ENCODE data around the gene PLA2G2D. TPM values are rescaled to one million over a fixed set of nuclear protein-coding genes. Genes with fewer than 3 reads are reported as not detected.

The PLA2G2D gene
- total RNA-seq, 2 experiments from 2014 or later: not detected

DNA sequence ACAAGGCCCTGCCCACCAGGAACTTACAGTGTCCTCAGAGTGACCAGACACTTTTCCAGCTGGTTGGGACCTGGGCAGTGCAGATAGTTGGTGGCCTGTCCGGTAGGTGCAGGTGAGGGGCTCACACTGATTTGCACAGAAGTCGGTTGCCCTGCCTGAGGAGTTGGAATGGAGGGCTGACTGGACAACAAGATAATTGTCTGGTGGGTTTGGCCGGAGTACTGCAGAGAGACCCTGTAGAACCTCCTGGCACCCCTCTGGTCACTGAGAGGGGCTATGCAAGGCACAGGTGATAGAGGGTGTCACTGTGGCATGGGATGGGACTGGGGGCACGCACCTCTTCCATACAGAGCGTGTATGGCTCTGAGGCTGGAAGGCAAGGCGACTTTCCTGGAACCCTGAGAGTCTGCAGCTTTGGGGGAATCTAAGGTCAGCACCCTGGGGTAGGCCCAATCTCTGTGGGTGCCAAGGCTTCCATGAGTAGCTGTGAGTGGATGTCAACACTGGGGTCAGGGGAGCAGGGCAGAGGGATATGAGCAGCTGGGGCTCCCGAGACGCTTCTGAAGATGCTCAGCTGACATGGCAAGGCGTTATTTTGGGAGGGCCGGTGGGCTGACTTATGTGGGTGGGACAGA, 7.6 kb upstream of the PLA2G2D start:
- H3K4me1 Mint-ChIP-seq: no peaks in the 10 kb centered on the region
- CTCF ChIA-PET: interaction anchor here (0.5 kb wide), 1 partner anchor 422 kb away, joined by 3 read pairs; no protein-coding TSS in a partner anchor
- peaks cover 11% of the 10 kb centered on the region for H3K27me3 Mint-ChIP-seq
- H3K9me3 Mint-ChIP-seq (ENCODE audit: low read depth): peaks cover 3% of the 10 kb centered on the region
- ATAC-seq: no peak
- peaks cover 1% of the 10 kb centered on the region for H3K36me3 Mint-ChIP-seq (ENCODE audit: low read depth)
- no peak overlapping the region for H3K4me3 Mint-ChIP-seq
- intact Hi-C loops (cut with DNase I, micrococcal nuclease): no loop called here
- POLR2A ChIA-PET: no interaction called here
- DNase-seq: no peak
- H3K27ac Mint-ChIP-seq: no peak overlapping the region

DNA sequence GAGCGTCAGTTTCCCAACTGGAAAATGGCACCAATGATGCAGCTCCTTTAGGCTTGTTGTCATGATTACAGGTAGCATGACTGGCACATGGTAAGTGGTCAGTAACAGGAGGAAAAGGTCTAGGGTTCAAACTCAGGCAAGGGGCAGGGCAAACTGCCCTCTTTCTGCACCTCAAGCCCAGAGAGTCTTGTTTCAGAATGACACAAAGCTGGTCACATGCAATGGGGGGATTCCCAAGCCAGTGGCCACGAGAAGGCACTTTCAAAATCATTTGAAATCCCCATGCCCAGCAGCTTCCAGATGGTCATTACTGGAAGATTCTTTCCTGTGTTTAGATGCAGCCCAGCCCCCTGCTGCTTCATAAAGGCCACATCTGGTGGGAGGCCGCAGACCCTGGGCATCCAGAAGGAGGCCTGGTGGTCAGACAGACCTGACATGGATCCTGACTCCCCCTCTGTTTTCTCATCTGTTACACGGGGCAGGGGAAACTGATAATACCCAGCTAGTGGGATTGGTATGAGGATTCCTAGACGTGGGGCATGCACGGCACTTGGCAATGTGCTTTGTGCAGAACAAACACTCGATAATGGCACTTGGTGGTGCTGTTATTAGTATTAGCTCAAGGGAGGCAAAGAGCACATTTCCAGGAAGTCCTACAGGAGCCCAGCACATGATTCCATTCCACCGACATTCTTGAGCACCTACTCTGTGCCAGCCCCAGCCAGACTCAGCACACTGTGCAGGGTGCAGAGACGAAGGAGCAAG, 6.9 kb upstream of the PLA2G2D start:
- no peak for DNase-seq
- CTCF ChIA-PET: interaction anchor here (0.5 to 1.5 kb wide), 5 partner anchors 25 to 781 kb away, joined by 3 to 4 read pairs (median 3); no protein-coding TSS in a partner anchor
- Mint-ChIP-seq H3K36me3 (ENCODE audit: low read depth) (no peaks in the 10 kb centered on the region), H3K9me3 (ENCODE audit: low read depth) (peaks cover 3% of the 10 kb centered on the region), H3K4me3 (no peak overlapping the region), H3K27me3 (peaks cover 10% of the 10 kb centered on the region), H3K4me1 (no peaks in the 10 kb centered on the region), H3K27ac (no peak overlapping the region)
- ATAC-seq: no peak
- intact Hi-C loops (cut with DNase I, micrococcal nuclease): no loop called here
- POLR2A ChIA-PET: no interaction called here

DNA sequence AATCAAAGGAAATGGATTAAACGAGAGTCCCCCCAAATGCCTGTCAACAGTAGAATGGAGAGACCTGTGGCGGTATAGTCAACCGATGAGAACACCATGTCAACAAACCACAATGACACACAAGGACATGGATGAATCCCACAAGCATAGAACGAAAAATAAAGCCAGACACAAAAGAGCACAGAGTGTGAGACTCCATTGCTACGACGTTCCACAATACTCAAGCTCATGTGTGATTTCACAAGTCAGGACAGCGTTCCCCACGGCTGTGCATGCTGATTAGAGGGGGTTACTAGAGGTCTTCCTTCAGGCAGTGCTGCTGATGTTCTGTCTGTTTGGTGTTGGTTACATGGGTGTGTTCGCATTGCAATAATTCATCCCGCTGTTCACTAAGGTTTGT, 5.8 kb upstream of the PLA2G2D start:
- ATAC-seq (no peak), DNase-seq (no peak)
- peaks cover 3% of the 10 kb centered on the region for H3K9me3 Mint-ChIP-seq (ENCODE audit: low read depth)
- no peaks in the 10 kb centered on the region for H3K36me3 Mint-ChIP-seq (ENCODE audit: low read depth)
- no peak overlapping the region for H3K4me3 Mint-ChIP-seq
- POLR2A ChIA-PET: no interaction called here
- intact Hi-C loops (cut with DNase I, micrococcal nuclease): no loop called here
- H3K27me3 Mint-ChIP-seq: peaks cover 12% of the 10 kb centered on the region
- no peak overlapping the region for H3K27ac Mint-ChIP-seq
- no peaks in the 10 kb centered on the region for H3K4me1 Mint-ChIP-seq
- CTCF ChIA-PET: interaction anchor here (0.7 to 1.5 kb wide), 3 partner anchors 26 to 70 kb away, joined by 3 to 4 read pairs (median 3); no protein-coding TSS in a partner anchor

DNA sequence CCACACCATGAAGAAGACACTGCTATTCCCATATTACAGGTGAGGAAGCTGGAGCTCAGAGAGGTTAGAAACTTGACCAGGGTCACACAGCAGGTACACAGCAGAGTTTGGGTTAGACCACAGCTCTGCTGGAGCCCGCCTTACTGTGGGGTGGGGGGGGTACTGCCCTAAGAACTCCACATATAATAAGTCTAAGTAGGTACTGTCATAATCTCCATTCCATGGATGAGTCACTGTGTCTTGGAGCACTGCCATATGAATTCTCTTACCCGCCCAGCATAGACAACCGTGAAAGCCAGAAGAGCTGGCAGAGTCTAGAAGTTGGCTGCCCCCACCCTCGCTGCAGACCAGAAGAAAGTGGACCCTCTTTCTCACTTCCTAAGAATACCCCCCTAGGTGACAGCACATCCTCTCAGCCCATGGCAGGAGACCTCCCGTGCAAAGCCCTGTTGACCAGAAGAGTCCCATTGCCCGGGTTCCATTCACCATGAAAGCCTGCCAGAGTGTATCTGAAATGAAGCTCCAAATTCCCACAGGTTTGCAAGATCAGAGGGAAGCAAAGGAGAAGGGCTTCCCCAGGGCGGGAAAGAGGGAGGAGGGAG, 5.2 kb upstream of the PLA2G2D start:
- ATAC-seq (peak; percentile 81), DNase-seq (peak; percentile 34)
- H3K9me3 Mint-ChIP-seq (ENCODE audit: low read depth): no peaks in the 10 kb centered on the region
- intact Hi-C loops (cut with DNase I, micrococcal nuclease): no loop called here
- peaks cover 15% of the 10 kb centered on the region for H3K27me3 Mint-ChIP-seq
- H3K4me1 Mint-ChIP-seq: no peaks in the 10 kb centered on the region
- H3K4me3 Mint-ChIP-seq: no peak overlapping the region
- H3K36me3 Mint-ChIP-seq (ENCODE audit: low read depth): no peaks in the 10 kb centered on the region
- ChIA-PET CTCF (interaction anchor here (0.6 kb wide), 3 partner anchors 11 to 617 kb away, joined by 3 to 5 read pairs (median 3); no protein-coding TSS in a partner anchor), POLR2A (no interaction called here)
- no peak overlapping the region for H3K27ac Mint-ChIP-seq

DNA sequence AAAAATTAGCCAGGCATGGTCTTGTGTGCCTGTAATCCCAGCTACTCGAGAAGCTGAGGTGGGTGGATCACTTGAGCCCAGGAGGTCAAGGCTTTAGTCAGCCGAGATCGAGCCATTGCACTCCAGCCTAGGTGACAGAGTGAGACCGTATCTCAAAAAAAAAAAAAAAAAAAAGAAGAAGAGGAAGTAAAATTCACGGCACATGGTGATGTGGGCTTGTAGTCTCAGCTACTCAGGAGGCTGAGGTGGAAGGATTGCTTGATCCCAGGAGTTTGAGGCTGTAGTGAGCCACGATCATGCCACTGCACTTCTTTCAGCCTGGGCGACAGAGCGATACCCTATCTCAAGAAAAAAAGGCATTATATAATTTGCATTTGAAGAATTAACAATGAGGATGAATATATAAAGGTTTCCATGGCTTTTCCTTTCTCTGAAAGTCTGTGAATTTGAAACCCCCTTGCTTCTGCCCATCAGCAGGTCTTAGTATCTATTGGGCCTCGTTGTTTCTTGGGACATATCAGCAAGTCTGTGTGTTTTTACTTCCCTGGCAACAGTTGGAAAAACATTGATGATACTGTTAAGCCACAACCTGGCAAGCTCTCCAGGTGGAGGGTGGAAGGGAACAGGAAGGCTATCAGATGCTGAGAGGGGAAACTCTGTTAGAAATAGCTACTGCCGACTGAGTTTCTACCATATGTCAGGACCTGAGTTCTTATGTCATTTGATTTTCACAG, 4.6 kb upstream of the PLA2G2D start:
- DNase-seq: no peak
- POLR2A ChIA-PET: no interaction called here
- Mint-ChIP-seq H3K27me3 (peaks cover 17% of the 10 kb centered on the region), H3K27ac (no peak overlapping the region), H3K9me3 (ENCODE audit: low read depth) (no peaks in the 10 kb centered on the region), H3K4me1 (no peaks in the 10 kb centered on the region), H3K4me3 (no peak overlapping the region), H3K36me3 (ENCODE audit: low read depth) (no peaks in the 10 kb centered on the region)
- CTCF ChIA-PET: interaction anchor here (0.6 to 0.7 kb wide), 5 partner anchors 10 to 616 kb away, joined by 3 to 5 read pairs (median 4); no protein-coding TSS in a partner anchor
- ATAC-seq: no peak
- intact Hi-C loops (cut with DNase I, micrococcal nuclease): no loop called here

DNA sequence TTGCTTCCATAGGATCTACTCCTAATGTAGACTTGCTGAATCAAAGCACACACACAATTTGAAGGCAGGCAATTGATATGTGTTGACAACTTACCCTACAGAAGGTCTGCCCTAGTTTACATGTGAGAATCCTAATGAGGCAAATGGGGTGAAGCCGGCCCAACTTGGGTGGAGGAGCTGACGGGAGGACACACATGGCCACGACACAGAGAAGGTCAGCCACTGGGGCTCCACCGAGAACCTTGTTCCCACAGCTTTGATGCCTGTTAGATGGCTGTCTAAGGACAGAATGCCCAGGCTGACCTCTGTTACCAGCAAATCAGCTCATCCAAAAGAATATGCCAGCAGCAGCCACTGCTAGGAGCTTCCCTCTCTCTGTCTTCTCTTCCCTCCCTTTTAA, 1.5 kb upstream of the PLA2G2D start:
- Mint-ChIP-seq H3K27me3 (peaks cover 24% of the 10 kb centered on the region), H3K4me3 (no peak overlapping the region), H3K27ac (no peak overlapping the region), H3K36me3 (ENCODE audit: low read depth) (no peaks in the 10 kb centered on the region), H3K9me3 (ENCODE audit: low read depth) (no peaks in the 10 kb centered on the region), H3K4me1 (no peaks in the 10 kb centered on the region)
- no peak for ATAC-seq
- intact Hi-C loops (cut with DNase I, micrococcal nuclease): no loop called here
- DNase-seq: no peak
- POLR2A ChIA-PET: no interaction called here
- CTCF ChIA-PET: interaction anchor here (1.3 kb wide), 1 partner anchor 75 kb away, joined by 4 read pairs; no protein-coding TSS in a partner anchor

DNA sequence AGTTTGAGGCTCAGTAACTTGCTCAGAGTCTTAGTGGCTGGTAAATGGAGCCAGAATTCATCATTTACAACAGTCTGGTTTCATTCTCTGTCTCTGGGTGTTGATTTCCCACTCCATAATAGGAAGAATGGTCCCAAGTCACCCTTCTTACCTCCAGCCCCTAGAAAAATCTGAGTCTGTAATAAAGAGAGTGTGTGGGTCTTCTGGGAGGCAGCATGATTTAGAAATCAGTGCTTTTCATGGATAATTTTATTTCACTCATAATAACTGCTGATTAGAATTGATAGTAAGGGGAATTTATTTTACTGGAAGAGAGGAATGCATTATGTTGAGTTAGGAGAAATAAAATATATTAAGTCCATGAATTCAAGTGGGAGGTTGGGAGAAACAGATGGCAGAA, 2.1 kb downstream of the PLA2G2D start:
- CTCF ChIA-PET: no interaction called here
- H3K27ac Mint-ChIP-seq: no peak overlapping the region
- peaks cover 22% of the 10 kb centered on the region for H3K27me3 Mint-ChIP-seq
- H3K4me3 Mint-ChIP-seq: no peak overlapping the region
- no peaks in the 10 kb centered on the region for H3K4me1 Mint-ChIP-seq
- H3K9me3 Mint-ChIP-seq (ENCODE audit: low read depth): no peaks in the 10 kb centered on the region
- POLR2A ChIA-PET: no interaction called here
- DNase-seq: no peak
- no peaks in the 10 kb centered on the region for H3K36me3 Mint-ChIP-seq (ENCODE audit: low read depth)
- ATAC-seq: no peak
- intact Hi-C loops (cut with DNase I, micrococcal nuclease): no loop called here

DNA sequence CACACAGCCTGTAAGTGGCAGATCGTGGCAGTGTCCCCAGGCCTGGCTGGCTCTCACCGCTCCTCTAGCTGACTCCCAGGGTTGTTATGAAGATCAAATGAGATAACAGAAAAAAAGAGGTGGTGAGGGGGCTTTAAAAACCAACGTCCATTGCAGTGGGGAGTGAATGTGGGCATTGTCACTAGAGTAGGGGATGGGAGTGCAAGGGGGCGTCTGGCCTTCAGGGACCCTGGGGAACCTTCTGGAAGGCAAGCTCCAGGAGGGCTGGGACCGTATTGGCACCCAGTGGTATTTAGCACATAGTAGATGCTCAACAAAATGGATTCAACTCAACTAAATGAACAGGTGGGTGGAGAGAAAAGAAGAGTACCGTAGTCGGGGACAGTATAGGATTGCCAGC, 3.4 kb downstream of the PLA2G2D start:
- intact Hi-C loops (cut with DNase I, micrococcal nuclease): no loop called here
- no peaks in the 10 kb centered on the region for H3K36me3 Mint-ChIP-seq (ENCODE audit: low read depth)
- H3K4me1 Mint-ChIP-seq: no peaks in the 10 kb centered on the region
- H3K27ac Mint-ChIP-seq: no peak overlapping the region
- POLR2A ChIA-PET: no interaction called here
- H3K4me3 Mint-ChIP-seq: no peak overlapping the region
- no peak for DNase-seq
- H3K9me3 Mint-ChIP-seq (ENCODE audit: low read depth): no peaks in the 10 kb centered on the region
- no peak for ATAC-seq
- H3K27me3 Mint-ChIP-seq: peaks cover 17% of the 10 kb centered on the region
- CTCF ChIA-PET: interaction anchor here (0.8 kb wide), 1 partner anchor 15 kb away, joined by 3 read pairs; no protein-coding TSS in a partner anchor

DNA sequence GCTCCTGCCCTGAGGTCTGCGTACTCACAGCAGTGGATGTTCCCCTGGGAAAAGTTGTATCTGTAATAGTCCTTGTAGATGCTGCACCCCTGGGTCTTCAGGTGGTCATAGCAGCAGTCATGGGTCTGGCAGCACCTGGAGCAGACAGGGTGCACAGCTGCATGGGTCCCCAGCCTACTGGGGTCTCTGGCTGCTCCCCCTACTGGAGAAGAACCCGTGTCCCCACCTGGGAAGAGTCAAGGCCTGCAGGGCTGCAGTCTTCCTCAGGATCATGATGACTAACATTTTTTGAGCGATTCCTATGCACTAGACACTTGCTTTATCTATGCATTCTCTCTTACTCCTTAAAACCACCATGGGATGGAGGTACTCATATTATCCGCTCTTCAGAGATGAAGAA, 3.9 kb downstream of the PLA2G2D start:
- no peak for ATAC-seq
- POLR2A ChIA-PET: no interaction called here
- CTCF ChIA-PET: interaction anchor here (0.8 to 0.9 kb wide), 2 partner anchors 16 to 18 kb away, joined by 3 read pairs; no protein-coding TSS in a partner anchor

DNA sequence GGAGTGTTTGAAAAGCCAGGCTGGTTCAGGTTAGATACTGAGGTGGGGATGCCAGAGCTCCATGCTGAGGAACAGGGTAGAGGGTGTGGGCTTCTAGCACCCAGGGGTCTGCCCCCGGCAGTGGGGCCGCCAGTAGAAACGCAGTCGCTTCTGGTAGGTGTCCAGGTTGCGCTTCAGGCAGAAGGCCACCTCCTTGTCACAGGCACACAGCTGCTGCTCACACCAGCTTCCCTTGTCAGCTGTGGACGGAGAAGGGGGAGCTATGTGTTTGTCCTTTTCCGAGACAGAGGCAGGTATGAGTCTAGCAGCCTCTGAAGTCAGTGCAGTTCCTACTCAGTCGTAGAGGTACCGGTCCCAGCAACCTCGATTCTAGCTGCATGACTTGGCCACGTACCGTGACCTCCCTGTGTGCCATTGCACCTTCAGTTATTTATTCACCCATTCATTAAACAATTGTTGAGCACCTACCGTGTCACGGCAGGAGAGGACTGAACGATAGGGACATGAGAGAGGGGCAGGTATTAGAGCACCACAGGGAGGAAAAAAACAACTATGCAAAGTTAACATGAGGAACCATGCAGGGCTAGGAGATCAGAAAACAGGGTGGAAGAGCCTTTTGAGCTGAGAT, 5.2 kb downstream of the PLA2G2D start:
- intact Hi-C loops (cut with DNase I, micrococcal nuclease): no loop called here
- ATAC-seq: no peak
- H3K27ac Mint-ChIP-seq: no peak overlapping the region
- no peaks in the 10 kb centered on the region for H3K36me3 Mint-ChIP-seq (ENCODE audit: low read depth)
- no peak for DNase-seq
- POLR2A ChIA-PET: no interaction called here
- H3K4me1 Mint-ChIP-seq: no peaks in the 10 kb centered on the region
- CTCF ChIA-PET: interaction anchor here (0.6 to 1.3 kb wide), 3 partner anchors 10 to 1451 kb away, joined by 3 read pairs; no protein-coding TSS in a partner anchor
- no peaks in the 10 kb centered on the region for H3K9me3 Mint-ChIP-seq (ENCODE audit: low read depth)
- H3K4me3 Mint-ChIP-seq: no peak overlapping the region
- peaks cover 11% of the 10 kb centered on the region for H3K27me3 Mint-ChIP-seq

More for the DNA sequence above, 3.9 kb downstream of the PLA2G2D start:
- Mint-ChIP-seq H3K27ac (no peak overlapping the region), H3K27me3 (peaks cover 17% of the 10 kb centered on the region), H3K36me3 (ENCODE audit: low read depth) (no peaks in the 10 kb centered on the region), H3K9me3 (ENCODE audit: low read depth) (no peaks in the 10 kb centered on the region), H3K4me3 (no peak overlapping the region), H3K4me1 (no peaks in the 10 kb centered on the region)
- no peak for DNase-seq
- intact Hi-C loops (cut with DNase I, micrococcal nuclease): no loop called here
